ENCODE results near the gene MTMR12. TPM values are rescaled to one million over a fixed set of nuclear protein-coding genes. Genes with fewer than 3 reads are reported as not detected.

The MTMR12 gene
- total RNA-seq, 4 donors from 2014 or later, result 35.8 to 40.0 (median 38.1) TPM

DNA sequence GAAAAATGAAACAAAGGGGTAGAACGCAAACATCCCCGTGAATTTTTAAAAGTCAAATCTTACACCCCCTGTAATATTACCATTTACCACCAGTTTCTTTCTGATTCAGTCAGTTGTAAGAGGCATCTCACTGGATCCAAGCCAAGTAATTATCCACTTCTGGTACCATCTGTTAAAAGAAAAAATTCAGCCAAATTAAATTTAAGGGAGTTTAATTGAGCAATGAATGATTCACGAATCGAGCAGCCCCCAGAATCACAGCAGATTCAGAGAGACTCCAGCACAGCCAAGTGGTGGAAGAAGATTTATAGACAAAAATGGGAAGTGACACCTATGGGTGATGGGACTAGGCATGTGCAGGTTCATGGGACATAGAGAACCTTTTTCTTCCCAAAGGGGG lies 29.9 kb upstream of the MTMR12 start:
- H3K36me3 ChIP-seq, result no peaks in the 10 kb centered on the region
- WGBS, 2 donors, result 58 to 59% methylated on average over 4 of the region's 4 CpGs
- H3K4me3 ChIP-seq, result no peak overlapping the region
- H3K27ac ChIP-seq, result no peak overlapping the region
- TF ChIP-seq POLR2A (IDR thresholded peaks at IDR 0.05) (no peak), EP300 (IDR thresholded peaks at IDR 0.05) (no peak)
- TF ChIP-seq, protein P1, sequence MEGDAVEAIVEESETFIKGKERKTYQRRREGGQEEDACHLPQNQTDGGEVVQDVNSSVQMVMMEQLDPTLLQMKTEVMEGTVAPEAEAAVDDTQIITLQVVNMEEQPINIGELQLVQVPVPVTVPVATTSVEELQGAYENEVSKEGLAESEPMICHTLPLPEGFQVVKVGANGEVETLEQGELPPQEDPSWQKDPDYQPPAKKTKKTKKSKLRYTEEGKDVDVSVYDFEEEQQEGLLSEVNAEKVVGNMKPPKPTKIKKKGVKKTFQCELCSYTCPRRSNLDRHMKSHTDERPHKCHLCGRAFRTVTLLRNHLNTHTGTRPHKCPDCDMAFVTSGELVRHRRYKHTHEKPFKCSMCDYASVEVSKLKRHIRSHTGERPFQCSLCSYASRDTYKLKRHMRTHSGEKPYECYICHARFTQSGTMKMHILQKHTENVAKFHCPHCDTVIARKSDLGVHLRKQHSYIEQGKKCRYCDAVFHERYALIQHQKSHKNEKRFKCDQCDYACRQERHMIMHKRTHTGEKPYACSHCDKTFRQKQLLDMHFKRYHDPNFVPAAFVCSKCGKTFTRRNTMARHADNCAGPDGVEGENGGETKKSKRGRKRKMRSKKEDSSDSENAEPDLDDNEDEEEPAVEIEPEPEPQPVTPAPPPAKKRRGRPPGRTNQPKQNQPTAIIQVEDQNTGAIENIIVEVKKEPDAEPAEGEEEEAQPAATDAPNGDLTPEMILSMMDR (IDR thresholded peaks at IDR 0.05), result no peak
- H3K4me1 ChIP-seq, result peaks cover 0 to 5% (median 0%) of the 10 kb centered on the region in 4 donors
- H3K27me3 ChIP-seq, result no peaks in the 10 kb centered on the region
- DNase-seq (ENCODE audit: low spot score in 2 of 2), result no peak
- peaks cover 0 to 23% (median 2%) of the 10 kb centered on the region in 4 donors for H3K9me3 ChIP-seq

DNA sequence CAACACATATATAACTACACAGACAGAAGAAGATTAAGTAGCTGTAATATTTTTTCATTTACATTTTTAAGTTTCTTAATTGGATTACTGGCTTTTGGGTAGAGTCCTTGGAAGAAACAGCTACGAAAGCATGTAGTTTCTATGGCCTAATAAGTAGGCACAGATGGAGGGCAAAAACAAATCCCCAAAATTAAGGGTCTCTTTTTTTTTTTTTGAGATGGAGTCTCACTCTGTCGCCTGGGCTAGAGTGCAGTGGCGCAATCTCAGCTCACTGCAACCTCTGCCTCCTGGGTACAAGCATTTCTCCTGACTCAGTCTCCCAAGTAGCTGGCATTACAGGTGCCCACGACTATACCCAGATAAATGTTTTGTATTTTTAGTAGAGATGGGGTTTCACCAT lies 27.1 kb upstream of the MTMR12 start:
- Histone ChIP-seq H3K9me3 (peaks cover 0 to 23% (median 2%) of the 10 kb centered on the region in 4 donors), H3K27ac (no peak overlapping the region), H3K27me3 (no peaks in the 10 kb centered on the region), H3K4me3 (no peak overlapping the region), H3K4me1 (peaks cover 0 to 5% (median 0%) of the 10 kb centered on the region in 4 donors), H3K36me3 (no peaks in the 10 kb centered on the region)
- 67 to 74% methylated on average over 4 of the region's 4 CpGs for WGBS, 2 donors
- DNase-seq (ENCODE audit: low spot score in 2 of 2), result no peak
- TF ChIP-seq, protein P1 (IDR thresholded peaks at IDR 0.05), result no peak
- no peak for TF ChIP-seq POLR2A (IDR thresholded peaks at IDR 0.05)
- TF ChIP-seq EP300 (IDR thresholded peaks at IDR 0.05), result no peak

DNA sequence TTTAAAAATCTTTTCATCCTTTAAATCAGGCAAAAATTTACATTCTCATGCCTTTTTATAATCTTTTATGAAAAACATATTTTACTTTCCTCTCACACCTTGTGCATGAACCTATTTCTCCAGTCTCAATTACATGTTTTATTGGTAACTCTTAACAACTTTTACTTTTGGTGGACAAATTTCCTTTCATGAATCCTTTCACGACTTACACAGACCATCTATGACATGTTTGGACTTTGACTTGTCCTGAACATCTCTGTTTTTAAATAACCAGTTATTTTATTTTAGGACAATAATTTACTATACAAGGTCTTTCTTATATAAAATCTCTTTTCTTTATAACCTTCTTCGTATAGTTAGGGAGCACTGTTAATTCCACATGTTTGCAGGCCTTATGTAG lies 26.5 kb upstream of the MTMR12 start:
- no peaks in the 10 kb centered on the region for H3K36me3 ChIP-seq

DNA sequence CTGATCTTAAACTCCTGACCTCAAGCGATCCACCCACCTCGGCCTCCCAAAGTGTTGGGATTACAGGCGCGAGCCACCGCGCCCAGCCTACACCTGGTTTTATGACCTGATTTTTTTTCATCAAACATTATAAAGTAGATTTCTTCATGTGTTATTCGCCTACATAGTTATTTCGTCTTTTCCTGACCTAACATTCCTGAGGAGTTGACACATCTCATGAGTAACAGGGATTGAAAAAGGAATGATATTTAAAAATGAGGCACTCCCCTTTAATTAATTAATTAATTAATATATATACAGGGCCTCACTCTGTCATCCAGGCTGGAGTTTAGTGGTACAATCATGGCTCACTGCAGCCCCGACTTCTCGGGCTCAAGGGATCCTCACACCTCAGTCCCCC lies 20.2 kb upstream of the MTMR12 start:
- H3K27ac ChIP-seq, result no peak overlapping the region
- 94 to 95% methylated on average over 10 of the region's 10 CpGs for WGBS, 2 donors
- H3K9me3 ChIP-seq, result no peaks in the 10 kb centered on the region
- TF ChIP-seq EP300 (IDR thresholded peaks at IDR 0.05) (no peak), POLR2A (IDR thresholded peaks at IDR 0.05) (no peak)
- TF ChIP-seq, protein P1 (IDR thresholded peaks at IDR 0.05), result no peak
- no peaks in the 10 kb centered on the region for H3K36me3 ChIP-seq
- peaks cover 0 to 11% (median 0%) of the 10 kb centered on the region in 4 donors for H3K4me1 ChIP-seq
- H3K27me3 ChIP-seq, result no peaks in the 10 kb centered on the region
- no peak overlapping the region for H3K4me3 ChIP-seq
- DNase-seq (ENCODE audit: low spot score in 2 of 2), result no peak

More for the DNA sequence above, 26.5 kb upstream of the MTMR12 start:
- no peak for DNase-seq (ENCODE audit: low spot score in 2 of 2)
- TF ChIP-seq POLR2A (IDR thresholded peaks at IDR 0.05), result no peak
- TF ChIP-seq EP300 (IDR thresholded peaks at IDR 0.05), result no peak
- TF ChIP-seq, protein P1 (IDR thresholded peaks at IDR 0.05), result no peak
- Histone ChIP-seq H3K4me1 (peaks cover 0 to 5% (median 0%) of the 10 kb centered on the region in 4 donors), H3K27me3 (no peaks in the 10 kb centered on the region), H3K27ac (no peak overlapping the region), H3K4me3 (no peak overlapping the region), H3K9me3 (peaks cover 0 to 23% (median 2%) of the 10 kb centered on the region in 4 donors)
- 79% methylated on average over 2 of the region's 2 CpGs for WGBS, 2 donors

DNA sequence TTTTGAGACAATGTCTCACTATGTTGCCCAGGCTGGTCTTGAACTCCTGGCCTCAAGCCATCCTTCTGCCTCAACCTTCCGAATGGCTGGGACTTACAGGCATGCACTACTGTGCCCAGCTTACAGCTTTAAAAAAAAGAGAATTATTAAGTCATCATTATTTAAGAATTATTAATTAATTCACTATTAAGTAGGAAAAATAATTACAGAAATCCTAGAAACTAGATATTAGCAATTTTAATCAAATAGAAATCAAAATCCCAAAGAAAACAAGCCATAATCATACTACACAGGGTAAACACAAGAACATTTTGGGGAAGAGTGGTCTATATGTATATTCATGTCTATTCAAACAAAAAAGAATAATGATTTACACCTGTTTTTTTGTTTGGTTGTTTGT lies 19.6 kb upstream of the MTMR12 start:
- Histone ChIP-seq H3K4me1 (peaks cover 0 to 11% (median 0%) of the 10 kb centered on the region in 4 donors), H3K36me3 (no peaks in the 10 kb centered on the region), H3K27me3 (no peaks in the 10 kb centered on the region), H3K9me3 (no peaks in the 10 kb centered on the region), H3K27ac (no peak overlapping the region), H3K4me3 (no peak overlapping the region)
- no peak for DNase-seq (ENCODE audit: low spot score in 2 of 2)
- TF ChIP-seq EP300 (IDR thresholded peaks at IDR 0.05) (no peak), POLR2A (IDR thresholded peaks at IDR 0.05) (no peak)
- TF ChIP-seq, protein P1 (IDR thresholded peaks at IDR 0.05), result no peak
- 86 to 92% methylated on average over 1 of the region's 1 CpG for WGBS, 2 donors
